Caco-2 (cell line): Measurements from ENCODE around the gene SPACDR. TPM values are rescaled to one million over a fixed set of nuclear protein-coding genes. Genes with fewer than 3 reads are reported as not detected.

Experiments used
- BruUV-seq: library from RNA; stranded (reverse); fragments of 400-500 nt; replicated peaks from 2 replicates; lab custom pipeline; 2021; lab: Mats Ljungman, UMichigan
- CTCF ChIA-PET: fragments of 300-600 bp; sonication (Branson Sonifier 250); formaldehyde crosslinking; loops from one replicate; lab custom pipeline; 2022; ENCODE audit warnings: antibody characterized with exemption; lab: Charles Lee
- POLR2A ChIA-PET: fragments of 300-600 bp; sonication (Branson Sonifier 250); formaldehyde crosslinking; loops from one replicate; lab custom pipeline; 2022; ENCODE audit warnings: antibody characterized with exemption; lab: Charles Lee
- DNase-seq, 2 experiments: peaks; one replicate each; pipeline versions ENCODE4 v3.0.0 to v3.0.0-alpha.2; 2020 to 2022
- H3K27me3 ChIP-seq: replicated peaks from 2 replicates; pipeline ENCODE4 v1.6.0; 2011; ENCODE audit warnings: low read length; ENCODE audit not compliant: control insufficient read depth, insufficient read depth
- H3K36me3 ChIP-seq: 2 replicates; pipeline ENCODE4 v1.5.1; 2011; ENCODE audit warnings: low read length; ENCODE audit not compliant: control insufficient read depth, insufficient read depth
- H3K4me1 ChIP-seq: fragments of 250-450 bp; sonication (Bioruptor Pico); 2 replicates; pipeline ENCODE4 v1.5.1; 2020; ENCODE audit warnings: mild to moderate bottlenecking
- H3K4me3 ChIP-seq: 2 replicates; pipeline ENCODE4 v1.5.1; 2011; ENCODE audit warnings: low read depth, mild to moderate bottlenecking, control low read depth, low read length
- H3K9me3 ChIP-seq: fragments of 250-450 bp; sonication (Bioruptor Pico); 2 replicates; pipeline ENCODE4 v1.5.1; 2020; ENCODE audit warnings: mild to moderate bottlenecking, moderate library complexity
- H3K27ac Mint-ChIP-seq: one replicate; pipeline ENCODE4 v1.8.0; 2022; ENCODE audit warnings: mixed read lengths; ENCODE audit not compliant: unreplicated experiment
- H3K27me3 Mint-ChIP-seq: one replicate; pipeline ENCODE4 v1.8.0; 2022; ENCODE audit warnings: mixed read lengths; ENCODE audit not compliant: insufficient read depth, unreplicated experiment
- H3K36me3 Mint-ChIP-seq: one replicate; pipeline ENCODE4 v1.8.0; 2022; ENCODE audit warnings: mild to moderate bottlenecking, mixed read lengths; ENCODE audit not compliant: insufficient read depth, unreplicated experiment
- H3K4me1 Mint-ChIP-seq: one replicate; pipeline ENCODE4 v1.8.0; 2022; ENCODE audit warnings: low read depth, mixed read lengths; ENCODE audit not compliant: unreplicated experiment
- H3K4me3 Mint-ChIP-seq: one replicate; pipeline ENCODE4 v1.8.0; 2022; ENCODE audit warnings: mild to moderate bottlenecking, moderate library complexity, mixed read lengths; ENCODE audit not compliant: unreplicated experiment
- H3K9me3 Mint-ChIP-seq: one replicate; pipeline ENCODE4 v1.8.0; 2022; ENCODE audit warnings: mixed read lengths; ENCODE audit not compliant: unreplicated experiment
- intact Hi-C: fragments of 100-400 bp; cut with micrococcal nuclease; formaldehyde crosslinking; loops from one replicate; pipeline ENCODE4 v1.10.0; 2022; ENCODE audit not compliant: unreplicated experiment
- total RNA-seq: library from RNA; stranded (reverse); gene quantifications from 2 replicates; pipeline ENCODE4 v1.2.3, GENCODE V29; 2022
- TF ChIP-seq, protein P1 (sequence below), 2 experiments: fragments of 200-600 bp in 1 of 2; IDR thresholded peaks; 1 replicate in 1 of 2; 2 replicates in 1 of 2; pipeline versions ENCODE4 v1.5.1 to v1.8.0; 2011 to 2022; ENCODE audit warnings: antibody characterized with exemption in 1 of 2, control low read depth in 1 of 2, inconsistent platforms in 1 of 2, low read depth in 1 of 2, low read length in 1 of 2, mild to moderate bottlenecking in 1 of 2, moderate library complexity in 1 of 2; ENCODE audit not compliant: insufficient read depth in 1 of 2, severe bottlenecking in 1 of 2, unreplicated experiment in 1 of 2

Gene SPACDR
- total RNA-seq, 1 experiment from 2014 or later = 0.41 TPM

DNA sequence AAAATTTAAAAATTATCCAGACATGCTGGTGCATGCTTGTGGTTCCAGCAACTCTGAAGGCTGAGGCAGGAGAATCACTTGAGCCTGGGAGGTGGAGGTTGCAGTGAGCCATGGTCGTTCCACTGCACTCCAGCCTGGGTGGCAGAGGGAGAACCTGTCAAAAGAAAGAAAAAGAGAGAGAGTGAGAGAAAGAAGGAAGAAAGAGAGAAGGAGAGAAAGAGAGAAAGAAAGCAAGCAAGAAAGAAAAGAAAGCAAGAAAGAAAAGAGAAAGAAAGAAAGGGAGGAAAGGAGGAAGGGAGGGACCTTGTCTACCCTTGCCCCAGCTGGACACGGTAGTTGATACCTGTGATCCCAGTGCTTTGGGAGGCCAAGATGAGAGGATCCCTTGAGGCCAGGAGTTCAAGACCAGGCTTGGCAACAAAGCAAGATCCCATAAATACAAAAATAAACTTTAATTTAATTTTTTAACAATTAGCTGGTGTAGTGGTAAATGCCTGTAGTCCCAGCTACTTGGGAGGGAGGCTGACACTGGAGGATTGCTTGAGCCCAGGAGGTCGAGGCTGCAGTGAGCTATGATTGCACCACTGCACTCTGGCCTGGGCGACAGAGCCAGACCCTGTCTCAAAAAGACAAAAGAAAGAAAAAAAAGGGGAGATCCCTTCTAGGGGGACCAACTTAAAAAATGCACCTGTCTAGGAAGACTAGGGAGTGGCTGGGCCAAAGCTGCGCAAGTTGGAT lies 28.8 kb upstream of the SPACDR start:
- Histone ChIP-seq H3K36me3 (no peaks in the 10 kb centered on the region), H3K4me3 (peak overlapping the region; percentile 41), H3K9me3 (no peaks in the 10 kb centered on the region), H3K4me1 (no peaks in the 10 kb centered on the region), H3K27me3 (no peaks in the 10 kb centered on the region)
- peak overlapping the region; percentile 31 for H3K27ac Mint-ChIP-seq
- POLR2A ChIA-PET = no interaction called here
- H3K27me3 Mint-ChIP-seq = no peaks in the 10 kb centered on the region
- DNase-seq = no peak
- TF ChIP-seq, protein P1, sequence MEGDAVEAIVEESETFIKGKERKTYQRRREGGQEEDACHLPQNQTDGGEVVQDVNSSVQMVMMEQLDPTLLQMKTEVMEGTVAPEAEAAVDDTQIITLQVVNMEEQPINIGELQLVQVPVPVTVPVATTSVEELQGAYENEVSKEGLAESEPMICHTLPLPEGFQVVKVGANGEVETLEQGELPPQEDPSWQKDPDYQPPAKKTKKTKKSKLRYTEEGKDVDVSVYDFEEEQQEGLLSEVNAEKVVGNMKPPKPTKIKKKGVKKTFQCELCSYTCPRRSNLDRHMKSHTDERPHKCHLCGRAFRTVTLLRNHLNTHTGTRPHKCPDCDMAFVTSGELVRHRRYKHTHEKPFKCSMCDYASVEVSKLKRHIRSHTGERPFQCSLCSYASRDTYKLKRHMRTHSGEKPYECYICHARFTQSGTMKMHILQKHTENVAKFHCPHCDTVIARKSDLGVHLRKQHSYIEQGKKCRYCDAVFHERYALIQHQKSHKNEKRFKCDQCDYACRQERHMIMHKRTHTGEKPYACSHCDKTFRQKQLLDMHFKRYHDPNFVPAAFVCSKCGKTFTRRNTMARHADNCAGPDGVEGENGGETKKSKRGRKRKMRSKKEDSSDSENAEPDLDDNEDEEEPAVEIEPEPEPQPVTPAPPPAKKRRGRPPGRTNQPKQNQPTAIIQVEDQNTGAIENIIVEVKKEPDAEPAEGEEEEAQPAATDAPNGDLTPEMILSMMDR (IDR thresholded peaks at IDR 0.05; ENCODE audit: insufficient read depth in 1 of 2, low read depth in 1 of 2, low read length in 1 of 2, severe bottlenecking in 1 of 2, unreplicated experiment in 1 of 2) = no peak
- CTCF ChIA-PET = interaction anchor here (1.1 kb wide), 1 partner anchor 67 kb away, joined by 3 read pairs; no protein-coding TSS in a partner anchor
- no peaks in the 10 kb centered on the region for H3K9me3 Mint-ChIP-seq
- intact Hi-C loops = no loop called here
- no peaks in the 10 kb centered on the region for H3K4me1 Mint-ChIP-seq
- H3K36me3 Mint-ChIP-seq = peaks cover 10% of the 10 kb centered on the region
- peak overlapping the region; percentile 24 for H3K4me3 Mint-ChIP-seq
- BruUV-seq = no TSS peak

GRCh38 chr7:100491192-100491578 lies 27.1 kb upstream of the SPACDR start:
- H3K36me3 Mint-ChIP-seq = peaks cover 10% of the 10 kb centered on the region
- CTCF ChIA-PET = no interaction called here
- POLR2A ChIA-PET = no interaction called here
- H3K4me3 Mint-ChIP-seq = no peak overlapping the region
- no peaks in the 10 kb centered on the region for H3K27me3 Mint-ChIP-seq
- no peak for DNase-seq
- H3K4me1 Mint-ChIP-seq = no peaks in the 10 kb centered on the region
- H3K9me3 Mint-ChIP-seq = no peaks in the 10 kb centered on the region
- intact Hi-C loops = no loop called here
- no peaks in the 10 kb centered on the region for H3K4me1 ChIP-seq
- BruUV-seq = no TSS peak
- no peaks in the 10 kb centered on the region for H3K36me3 ChIP-seq
- no peak overlapping the region for H3K27ac Mint-ChIP-seq
- TF ChIP-seq, protein P1 (IDR thresholded peaks at IDR 0.05; ENCODE audit: insufficient read depth in 1 of 2, low read depth in 1 of 2, low read length in 1 of 2, severe bottlenecking in 1 of 2, unreplicated experiment in 1 of 2) = no peak
- no peak overlapping the region for H3K4me3 ChIP-seq
- H3K9me3 ChIP-seq = no peaks in the 10 kb centered on the region
- no peaks in the 10 kb centered on the region for H3K27me3 ChIP-seq

DNA sequence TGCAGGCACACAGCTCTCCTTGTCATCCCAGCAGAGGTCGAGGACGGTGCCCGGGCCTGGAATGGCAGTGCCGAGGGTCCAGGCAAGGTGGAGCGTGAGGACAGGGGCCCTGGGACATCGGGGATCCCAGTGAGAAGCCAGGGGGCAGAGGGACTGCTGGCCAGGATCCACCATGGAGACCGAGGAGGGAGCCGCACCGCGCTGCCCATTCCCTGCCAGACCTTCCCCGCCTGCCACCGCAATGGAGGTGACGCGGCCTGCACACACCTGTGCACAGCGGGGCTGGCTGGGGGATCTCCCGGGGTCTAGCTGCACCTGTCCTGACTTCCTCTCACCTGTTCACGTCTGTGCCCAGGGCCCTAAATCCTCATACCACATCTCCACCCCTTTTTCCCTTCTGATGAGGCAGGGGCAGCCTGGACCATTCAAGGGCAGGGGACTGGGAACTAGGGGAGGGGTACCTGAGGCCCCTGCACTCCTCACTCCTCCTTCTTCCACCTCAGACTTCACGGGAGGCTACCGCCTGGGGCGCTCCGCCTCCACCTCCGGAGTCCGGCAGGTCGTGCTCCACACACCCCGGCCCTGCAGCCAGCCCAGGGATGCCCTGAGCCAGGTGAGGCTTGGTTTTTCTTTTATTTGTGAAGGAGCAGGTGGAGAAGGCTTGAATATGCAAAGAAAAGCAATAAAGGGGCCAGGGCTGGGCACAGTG lies 26.6 kb upstream of the SPACDR start:
- Mint-ChIP-seq H3K36me3 (peaks cover 10% of the 10 kb centered on the region), H3K4me1 (peaks cover 3% of the 10 kb centered on the region), H3K27ac (peak overlapping the region; percentile 26), H3K4me3 (no peak overlapping the region), H3K27me3 (no peaks in the 10 kb centered on the region), H3K9me3 (no peaks in the 10 kb centered on the region)
- CTCF ChIA-PET = interaction anchor here (0.7 to 1.4 kb wide), 2 partner anchors 69 to 96 kb away, joined by 3 read pairs; partner anchors contain the start of gene FBXO24
- no TSS peak for BruUV-seq
- intact Hi-C loops = no loop called here
- H3K4me3 ChIP-seq = no peak overlapping the region
- TF ChIP-seq, protein P1 (IDR thresholded peaks at IDR 0.05; ENCODE audit: insufficient read depth in 1 of 2, low read depth in 1 of 2, low read length in 1 of 2, severe bottlenecking in 1 of 2, unreplicated experiment in 1 of 2) = no peak
- H3K27me3 ChIP-seq = no peaks in the 10 kb centered on the region
- DNase-seq = no peak
- H3K9me3 ChIP-seq = no peaks in the 10 kb centered on the region
- POLR2A ChIA-PET = no interaction called here
- no peaks in the 10 kb centered on the region for H3K36me3 ChIP-seq
- no peaks in the 10 kb centered on the region for H3K4me1 ChIP-seq
